Measurements from ENCODE around the gene KLRF1. TPM values are rescaled to one million over a fixed set of nuclear protein-coding genes. Genes with fewer than 3 reads are reported as not detected.

KLRF1 gene
- total RNA-seq, 1 donor from 2014 or later, result 2.7 TPM

GRCh38 chr12:9851927-9852326, 24.6 kb downstream of the KLRF1 start:
- ATAC-seq, result no peak
- Histone ChIP-seq H3K36me3 (peaks cover 40% of the 10 kb centered on the region), H3K27ac (no peak overlapping the region), H3K9me3 (no peaks in the 10 kb centered on the region), H3K4me3 (no peak overlapping the region), H3K4me1 (no peaks in the 10 kb centered on the region), H3K27me3 (no peaks in the 10 kb centered on the region)
- DNase-seq, result no peak
- TF ChIP-seq, protein P1, sequence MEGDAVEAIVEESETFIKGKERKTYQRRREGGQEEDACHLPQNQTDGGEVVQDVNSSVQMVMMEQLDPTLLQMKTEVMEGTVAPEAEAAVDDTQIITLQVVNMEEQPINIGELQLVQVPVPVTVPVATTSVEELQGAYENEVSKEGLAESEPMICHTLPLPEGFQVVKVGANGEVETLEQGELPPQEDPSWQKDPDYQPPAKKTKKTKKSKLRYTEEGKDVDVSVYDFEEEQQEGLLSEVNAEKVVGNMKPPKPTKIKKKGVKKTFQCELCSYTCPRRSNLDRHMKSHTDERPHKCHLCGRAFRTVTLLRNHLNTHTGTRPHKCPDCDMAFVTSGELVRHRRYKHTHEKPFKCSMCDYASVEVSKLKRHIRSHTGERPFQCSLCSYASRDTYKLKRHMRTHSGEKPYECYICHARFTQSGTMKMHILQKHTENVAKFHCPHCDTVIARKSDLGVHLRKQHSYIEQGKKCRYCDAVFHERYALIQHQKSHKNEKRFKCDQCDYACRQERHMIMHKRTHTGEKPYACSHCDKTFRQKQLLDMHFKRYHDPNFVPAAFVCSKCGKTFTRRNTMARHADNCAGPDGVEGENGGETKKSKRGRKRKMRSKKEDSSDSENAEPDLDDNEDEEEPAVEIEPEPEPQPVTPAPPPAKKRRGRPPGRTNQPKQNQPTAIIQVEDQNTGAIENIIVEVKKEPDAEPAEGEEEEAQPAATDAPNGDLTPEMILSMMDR (IDR thresholded peaks at IDR 0.05), result no peak
- intact Hi-C loops (cut with DNase I), result no loop called here

GRCh38 chr12:9856151-9856550, 28.9 kb downstream of the KLRF1 start:
- no peak for DNase-seq
- TF ChIP-seq, protein P1 (IDR thresholded peaks at IDR 0.05), result no peak
- peak; percentile 50 for ATAC-seq
- Histone ChIP-seq H3K9me3 (no peaks in the 10 kb centered on the region), H3K36me3 (peaks cover 45% of the 10 kb centered on the region), H3K27ac (no peak overlapping the region), H3K4me1 (no peaks in the 10 kb centered on the region), H3K27me3 (no peaks in the 10 kb centered on the region), H3K4me3 (no peak overlapping the region)
- intact Hi-C loops (cut with DNase I), result no loop called here

DNA sequence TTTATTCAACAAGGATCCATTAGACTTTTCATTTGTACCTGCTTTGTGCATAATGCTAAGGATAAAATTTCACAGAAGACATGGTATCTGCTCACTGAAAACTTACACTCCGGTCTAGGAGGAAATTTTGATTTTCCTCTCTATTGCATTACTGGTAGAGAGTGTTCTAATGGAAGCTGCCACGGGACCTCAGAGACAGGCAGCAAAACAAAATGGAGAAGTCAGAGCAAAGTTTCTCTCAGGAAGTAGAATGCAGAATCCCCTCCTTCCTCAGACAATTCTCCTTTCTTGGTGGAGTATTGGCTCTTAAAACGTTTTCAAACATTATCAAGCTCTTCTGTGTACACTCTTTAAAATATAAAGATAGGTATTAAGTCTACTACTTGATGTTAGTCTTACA, 29.6 kb downstream of the KLRF1 start:
- TF ChIP-seq, protein P1 (IDR thresholded peaks at IDR 0.05), result no peak

DNA sequence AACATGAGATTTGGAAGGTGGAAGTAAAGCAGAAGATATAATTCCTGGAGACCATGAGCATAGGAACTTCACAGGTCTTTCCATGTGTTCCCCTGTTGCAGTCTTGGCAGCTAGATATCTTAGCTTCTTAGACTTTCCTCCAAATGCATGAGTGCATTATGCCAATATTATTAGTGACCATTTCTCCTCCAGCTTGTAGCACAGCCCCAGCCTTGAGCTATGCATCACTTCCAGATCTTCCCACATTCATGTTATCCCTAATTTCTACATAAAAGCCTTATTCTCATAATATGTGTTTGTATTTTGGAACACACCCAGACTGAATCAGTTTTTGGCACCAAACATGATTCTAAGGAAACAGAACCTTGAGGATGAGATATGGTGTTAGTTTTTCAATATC, 30.9 kb downstream of the KLRF1 start:
- Histone ChIP-seq H3K27me3 (no peaks in the 10 kb centered on the region), H3K27ac (no peak overlapping the region), H3K36me3 (peaks cover 28% of the 10 kb centered on the region), H3K4me3 (no peak overlapping the region), H3K4me1 (no peaks in the 10 kb centered on the region), H3K9me3 (no peaks in the 10 kb centered on the region)
- intact Hi-C loops (cut with DNase I), result no loop called here
- TF ChIP-seq, protein P1 (IDR thresholded peaks at IDR 0.05), result no peak
- DNase-seq (no peak), ATAC-seq (no peak)

More for the DNA sequence above, 29.6 kb downstream of the KLRF1 start:
- intact Hi-C loops (cut with DNase I), result no loop called here
- no peaks in the 10 kb centered on the region for H3K4me1 ChIP-seq
- ATAC-seq, result no peak
- no peaks in the 10 kb centered on the region for H3K9me3 ChIP-seq
- H3K27ac ChIP-seq, result no peak overlapping the region
- DNase-seq, result no peak
- no peak overlapping the region for H3K4me3 ChIP-seq
- H3K27me3 ChIP-seq, result no peaks in the 10 kb centered on the region
- H3K36me3 ChIP-seq, result peaks cover 41% of the 10 kb centered on the region

DNA sequence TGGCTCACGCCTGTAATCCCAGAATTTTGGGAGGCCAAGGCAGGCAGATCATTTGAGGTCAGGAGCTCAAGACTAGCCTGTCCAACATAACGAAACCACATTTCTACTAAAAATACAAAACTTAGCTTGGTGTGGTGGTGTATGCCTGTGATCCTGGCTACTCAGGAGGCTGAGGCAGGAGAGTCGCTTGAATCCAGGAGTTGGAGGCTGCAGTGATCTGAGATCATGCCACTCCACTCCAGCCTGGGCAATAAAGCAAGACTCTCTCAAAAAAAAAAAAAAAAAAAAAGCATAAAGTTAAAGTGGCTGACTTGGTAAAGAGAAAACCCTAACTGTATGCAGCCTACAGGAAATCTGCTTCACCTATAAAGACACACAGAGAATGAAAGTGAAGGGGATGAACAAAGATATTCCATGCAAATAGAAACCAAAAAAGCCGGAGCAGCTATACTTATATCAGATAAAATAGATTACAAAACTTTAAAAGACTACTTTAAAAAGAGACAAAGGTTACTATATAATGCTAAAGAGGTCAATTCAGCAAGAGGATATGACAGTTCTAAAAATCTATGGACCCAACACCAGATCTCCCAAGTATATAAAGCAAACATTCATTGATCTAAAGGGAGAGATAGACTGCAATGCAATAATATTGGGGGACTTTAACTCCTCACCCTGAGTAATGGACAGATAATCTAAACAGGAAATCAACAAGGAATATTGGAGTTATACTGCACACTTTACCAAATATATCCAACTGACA, 37.8 kb downstream of the KLRF1 start:
- no peak for DNase-seq
- peak overlapping the region; percentile 47 for H3K4me3 ChIP-seq

More for the DNA sequence above, 37.8 kb downstream of the KLRF1 start:
- Histone ChIP-seq H3K9me3 (no peaks in the 10 kb centered on the region), H3K27me3 (no peaks in the 10 kb centered on the region), H3K27ac (peak overlapping the region; percentile 92), H3K36me3 (no peaks in the 10 kb centered on the region), H3K4me1 (no peaks in the 10 kb centered on the region)
- ATAC-seq, result no peak
- TF ChIP-seq, protein P1 (IDR thresholded peaks at IDR 0.05), result no peak
- intact Hi-C loops (cut with DNase I), result no loop called here
